Measurements from ENCODE around the gene PTPRN2.

- TF ChIP-seq CTCF (IDR thresholded peaks at IDR 0.05) (no peak), POLR2A (IDR thresholded peaks at IDR 0.05) (no peak)
These were observed 765.0 kb downstream of the PTPRN2 start for GRCh38 chr7:157822688-157823031.
